IPS-20b (cell line): ENCODE results near the gene PHC2.
A peak's percentile ranks its signal among the peaks of the same experiment; 100 is the strongest.

Source experiments
- H3K27ac ChIP-seq: one replicate; pipeline ENCODE4 v1.5.1; 2013; ENCODE audit warnings: low read length
- H3K27me3 ChIP-seq: 2 replicates; pipeline ENCODE4 v1.6.1; 2013; ENCODE audit warnings: mild to moderate bottlenecking, low read length, inconsistent platforms; ENCODE audit not compliant: insufficient read depth
- H3K36me3 ChIP-seq: 2 replicates; pipeline ENCODE4 v1.6.1; 2013; ENCODE audit warnings: low read depth, mild to moderate bottlenecking, inconsistent platforms, low read length, moderate library complexity; ENCODE audit not compliant: insufficient read depth
- H3K4me1 ChIP-seq: 2 replicates; pipeline ENCODE4 v1.6.1; 2013; ENCODE audit warnings: mild to moderate bottlenecking, control low read depth, inconsistent platforms, low read length, moderate library complexity; ENCODE audit not compliant: insufficient read depth
- H3K4me3 ChIP-seq: 2 replicates; pipeline ENCODE4 v1.5.1; 2013; ENCODE audit warnings: mild to moderate bottlenecking, low read length, inconsistent platforms
- H3K9ac ChIP-seq: 2 replicates; pipeline ENCODE4 v1.6.1; 2013; ENCODE audit warnings: low read depth, mild to moderate bottlenecking, inconsistent platforms, low read length, moderate library complexity
- H3K9me3 ChIP-seq: 2 replicates; pipeline ENCODE4 v1.6.1; 2013; ENCODE audit warnings: mild to moderate bottlenecking, low read depth, low read length, inconsistent platforms; ENCODE audit not compliant: insufficient read depth

PHC2 gene

GRCh38 chr1:33430692-33431593 lies at the start of gene PHC2:
TSS of gene PHC2 (minus strand) at chr1:33431095. CDS start at chr1:33375539, 55,556 bp downstream.
- H3K4me1 ChIP-seq = peaks cover 24% of the 10 kb centered on the region
- H3K27ac ChIP-seq = no peak within 1 kb of the TSS
- H3K27me3 ChIP-seq = peaks cover 49% of the 10 kb centered on the region
- no peaks in the 10 kb centered on the region for H3K9me3 ChIP-seq
- H3K36me3 ChIP-seq = no peaks in the 10 kb centered on the region
- peak within 1 kb of the TSS; percentile 73 for H3K4me3 ChIP-seq
- H3K9ac ChIP-seq = no peak within 1 kb of the TSS

GRCh38 chr1:33477451-33477850 lies 46.6 kb upstream of the PHC2 start:
- H3K27me3 ChIP-seq = no peaks in the 10 kb centered on the region
- H3K4me3 ChIP-seq = no peak overlapping the region
- H3K36me3 ChIP-seq = peaks cover 12% of the 10 kb centered on the region
- no peak overlapping the region for H3K9ac ChIP-seq
- H3K4me1 ChIP-seq = 0 out of 2 replicates have a peak, but pooled peaks cover 2% of the 10 kb centered on the region
- no peaks in the 10 kb centered on the region for H3K9me3 ChIP-seq
- H3K27ac ChIP-seq = no peak overlapping the region

GRCh38 chr1:33473900-33474299 lies 43.0 kb upstream of the PHC2 start:
- H3K27me3 ChIP-seq = no peaks in the 10 kb centered on the region
- no peak overlapping the region for H3K27ac ChIP-seq

GRCh38 chr1:33472269-33472980 lies 41.5 kb upstream of the PHC2 start, which contains the start of gene ZSCAN20:
TSS of gene ZSCAN20 (plus strand) at chr1:33472645. CDS start at chr1:33479289, 6,644 bp downstream.
- Histone ChIP-seq H3K27ac (no peak within 1 kb of the TSS), H3K36me3 (no peaks in the 10 kb centered on the region), H3K27me3 (no peaks in the 10 kb centered on the region), H3K9me3 (no peaks in the 10 kb centered on the region), H3K4me3 (peak within 1 kb of the TSS; percentile 84), H3K4me1 (peaks cover 8% of the 10 kb centered on the region), H3K9ac (peak within 1 kb of the TSS; percentile 76; the same call in 1 of the 2 replicates)

More at GRCh38 chr1:33473900-33474299, 43.0 kb upstream of the PHC2 start:
- Histone ChIP-seq H3K9ac (no peak overlapping the region), H3K9me3 (no peaks in the 10 kb centered on the region), H3K4me1 (peaks cover 8% of the 10 kb centered on the region), H3K4me3 (no peak overlapping the region), H3K36me3 (no peaks in the 10 kb centered on the region)

- 0 out of 2 replicates have a peak overlapping the region, but pooled peaks have one; percentile 84 for H3K4me3 ChIP-seq
- H3K27me3 ChIP-seq = no peaks in the 10 kb centered on the region
- no peaks in the 10 kb centered on the region for H3K36me3 ChIP-seq
- H3K9ac ChIP-seq = no peak overlapping the region
- no peaks in the 10 kb centered on the region for H3K9me3 ChIP-seq
- H3K27ac ChIP-seq = no peak overlapping the region
- peaks cover 8% of the 10 kb centered on the region for H3K4me1 ChIP-seq
Measured at GRCh38 chr1:33471416-33471815, 40.5 kb upstream of the PHC2 start.

GRCh38 chr1:33470495-33471012 lies 39.7 kb upstream of the PHC2 start:
- Histone ChIP-seq H3K9ac (no peak overlapping the region), H3K4me1 (peaks cover 8% of the 10 kb centered on the region), H3K36me3 (no peaks in the 10 kb centered on the region), H3K27me3 (no peaks in the 10 kb centered on the region), H3K4me3 (no peak overlapping the region), H3K9me3 (no peaks in the 10 kb centered on the region), H3K27ac (no peak overlapping the region)

- Histone ChIP-seq H3K27me3 (no peaks in the 10 kb centered on the region), H3K27ac (no peak overlapping the region), H3K9me3 (no peaks in the 10 kb centered on the region)
Measured at GRCh38 chr1:33469691-33470090, 38.8 kb upstream of the PHC2 start.

GRCh38 chr1:33468967-33469366 lies 38.1 kb upstream of the PHC2 start:
- no peaks in the 10 kb centered on the region for H3K9me3 ChIP-seq
- no peaks in the 10 kb centered on the region; the same call in 1 of the 2 replicates for H3K27me3 ChIP-seq
- H3K27ac ChIP-seq = no peak overlapping the region
- peaks cover 8% of the 10 kb centered on the region for H3K4me1 ChIP-seq
- no peak overlapping the region for H3K4me3 ChIP-seq
- no peak overlapping the region for H3K9ac ChIP-seq
- H3K36me3 ChIP-seq = no peaks in the 10 kb centered on the region

More at GRCh38 chr1:33469691-33470090, 38.8 kb upstream of the PHC2 start:
- Histone ChIP-seq H3K9ac (no peak overlapping the region), H3K4me3 (no peak overlapping the region), H3K36me3 (no peaks in the 10 kb centered on the region), H3K4me1 (peaks cover 8% of the 10 kb centered on the region)

GRCh38 chr1:33468531-33468930 lies 37.6 kb upstream of the PHC2 start:
- no peaks in the 10 kb centered on the region; the same call in 1 of the 2 replicates for H3K27me3 ChIP-seq
- H3K36me3 ChIP-seq = no peaks in the 10 kb centered on the region
- H3K9me3 ChIP-seq = no peaks in the 10 kb centered on the region
- no peak overlapping the region for H3K27ac ChIP-seq
- no peak overlapping the region for H3K4me3 ChIP-seq
- H3K4me1 ChIP-seq = peaks cover 8% of the 10 kb centered on the region
- H3K9ac ChIP-seq = no peak overlapping the region

- Histone ChIP-seq H3K27ac (no peak overlapping the region), H3K4me3 (no peak overlapping the region), H3K9me3 (no peaks in the 10 kb centered on the region), H3K9ac (no peak overlapping the region), H3K4me1 (peaks cover 6% of the 10 kb centered on the region), H3K36me3 (no peaks in the 10 kb centered on the region), H3K27me3 (no peaks in the 10 kb centered on the region; the same call in 1 of the 2 replicates)
Measured at GRCh38 chr1:33468011-33468410, 37.1 kb upstream of the PHC2 start.

GRCh38 chr1:33466159-33466558 lies 35.3 kb upstream of the PHC2 start:
- H3K27me3 ChIP-seq = no peaks in the 10 kb centered on the region; the same call in 1 of the 2 replicates
- no peaks in the 10 kb centered on the region for H3K9me3 ChIP-seq
- H3K36me3 ChIP-seq = no peaks in the 10 kb centered on the region
- no peak overlapping the region for H3K4me3 ChIP-seq
- H3K9ac ChIP-seq = no peak overlapping the region
- no peak overlapping the region for H3K27ac ChIP-seq
- no peaks in the 10 kb centered on the region; the same call in 1 of the 2 replicates for H3K4me1 ChIP-seq
